Activated CD4-positive, alpha-beta T cell treated with anti-CD3 and anti-CD28 coated beads, Interleukin-2, Interleukin-6, amounts not matched to agents 100 ng/mL and 50 ng/mL, durations not matched to agents 16 hours and 8 hours (primary cell): ENCODE measurements around the gene ZMIZ1.

ENCODE experiments used
- DNase-seq: peaks from one replicate; pipeline ENCODE4 v3.0.0-alpha.2; 2020

The ZMIZ1 gene

DNA sequence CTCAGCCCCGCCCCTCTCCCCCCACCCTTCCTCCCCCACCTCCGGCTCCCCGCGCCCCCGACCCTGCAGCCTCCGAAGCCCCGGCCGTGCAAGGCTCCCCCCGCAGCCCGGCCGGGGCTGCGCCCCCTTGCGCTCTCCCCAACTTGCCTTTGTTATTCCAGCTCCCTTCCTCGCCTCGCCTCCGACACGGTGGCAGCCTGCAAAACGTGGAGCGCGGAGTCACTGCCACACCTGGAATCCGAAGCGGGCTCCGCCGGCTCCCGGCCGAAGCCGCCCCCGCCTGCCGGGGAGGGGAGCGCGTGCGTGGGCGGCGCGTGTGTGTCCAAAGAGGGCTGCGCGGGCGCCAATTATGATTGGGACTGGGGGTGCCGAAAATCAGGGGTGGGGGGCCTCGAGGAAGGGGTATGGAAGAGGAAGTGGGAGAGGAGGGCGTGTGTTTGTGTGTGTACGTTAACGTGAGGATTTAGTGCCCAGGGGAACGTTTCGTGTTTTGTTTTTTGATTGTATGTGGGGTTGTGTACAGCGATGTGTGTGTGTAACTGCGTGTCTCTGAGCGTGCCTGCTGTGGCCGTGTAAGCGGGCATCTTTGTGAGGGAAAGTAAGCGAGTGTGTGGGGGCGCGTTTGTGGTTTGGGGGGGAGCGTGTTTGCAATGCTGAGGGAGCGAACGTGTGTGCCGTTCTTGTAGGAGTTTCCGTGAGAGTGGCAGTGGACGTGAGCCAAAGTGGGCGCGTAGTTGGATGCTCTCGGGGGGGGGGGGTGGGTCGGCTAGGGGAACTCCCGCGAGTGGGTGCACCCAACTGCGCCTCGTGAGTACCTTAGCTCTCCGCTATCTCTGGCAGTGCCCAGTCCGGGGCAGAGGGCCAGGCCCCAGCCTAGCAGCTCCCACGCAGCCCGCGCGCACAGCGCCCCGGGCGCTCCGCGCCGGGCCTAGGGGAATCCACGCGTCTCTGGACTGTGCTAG is 1.2 kb upstream of the ZMIZ1 start:
- DNase-seq: peak; percentile 85

- no peak for DNase-seq
Measured at GRCh38 chr10:79068203-79068561, 584 bp upstream of the ZMIZ1 start.

- DNase-seq: peak; percentile 28
Measured at GRCh38 chr10:79069325-79070080, 737 bp downstream of the ZMIZ1 start.

DNA sequence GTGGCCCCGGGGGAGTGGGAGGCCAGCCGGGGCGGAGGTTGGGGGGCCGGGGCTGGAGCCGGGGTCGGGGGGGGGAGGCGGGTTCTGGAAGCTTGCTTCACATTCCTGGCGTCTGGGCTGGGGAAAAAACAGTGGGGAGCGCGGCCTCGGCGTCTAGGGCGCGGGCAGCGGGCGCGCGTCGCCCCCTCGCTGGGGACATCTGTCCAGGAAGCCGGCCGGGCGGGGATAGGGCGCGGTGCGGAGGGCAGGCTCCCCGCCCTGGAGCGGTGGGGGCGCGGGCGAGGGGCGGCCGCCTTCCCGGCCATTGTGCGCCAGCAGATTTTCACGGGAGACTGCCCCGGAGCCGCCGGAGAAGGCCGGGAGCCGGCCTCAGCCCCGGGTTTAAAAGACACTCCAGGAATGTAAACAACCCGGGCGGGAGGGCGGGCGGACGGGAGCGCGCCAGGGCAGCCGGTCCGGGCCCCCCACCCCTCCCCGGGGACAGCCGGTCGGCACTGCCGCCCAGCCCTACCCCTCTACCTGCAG is 1.4 kb downstream of the ZMIZ1 start:
- DNase-seq: no peak

GRCh38 chr10:79070606-79071395 is 2.0 kb downstream of the ZMIZ1 start:
- DNase-seq: no peak

DNA sequence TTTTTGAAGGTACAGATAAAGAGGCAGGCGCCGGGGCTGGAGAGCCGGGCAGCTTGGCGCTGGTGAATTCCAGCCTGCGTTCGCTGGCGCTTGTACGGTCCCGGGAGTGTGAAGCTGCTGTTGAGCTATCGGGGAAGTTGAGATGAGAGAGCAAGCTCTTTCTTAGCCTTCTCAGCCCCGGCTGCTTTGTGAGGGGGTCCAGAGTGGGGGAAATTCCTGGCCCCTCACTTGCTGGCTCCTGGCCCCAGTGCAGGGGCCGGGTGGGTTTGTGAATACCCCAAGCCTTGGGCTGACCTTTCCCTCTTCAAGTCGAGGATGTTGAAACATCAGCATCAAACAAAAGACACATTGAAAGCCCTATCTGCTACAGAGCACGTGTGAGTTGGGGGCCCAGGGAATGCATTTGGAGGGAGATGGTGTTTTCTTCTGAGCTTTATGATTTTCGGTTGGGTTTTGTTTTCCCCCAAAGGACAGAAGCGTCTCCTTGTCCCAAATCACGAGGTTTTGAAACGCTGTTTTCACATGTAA is 2.7 kb downstream of the ZMIZ1 start:
- DNase-seq: no peak

- DNase-seq: no peak
Measured at GRCh38 chr10:79072041-79072441, 3.3 kb downstream of the ZMIZ1 start.

- DNase-seq: no peak
Measured at GRCh38 chr10:79072994-79073645, 4.4 kb downstream of the ZMIZ1 start.

DNA sequence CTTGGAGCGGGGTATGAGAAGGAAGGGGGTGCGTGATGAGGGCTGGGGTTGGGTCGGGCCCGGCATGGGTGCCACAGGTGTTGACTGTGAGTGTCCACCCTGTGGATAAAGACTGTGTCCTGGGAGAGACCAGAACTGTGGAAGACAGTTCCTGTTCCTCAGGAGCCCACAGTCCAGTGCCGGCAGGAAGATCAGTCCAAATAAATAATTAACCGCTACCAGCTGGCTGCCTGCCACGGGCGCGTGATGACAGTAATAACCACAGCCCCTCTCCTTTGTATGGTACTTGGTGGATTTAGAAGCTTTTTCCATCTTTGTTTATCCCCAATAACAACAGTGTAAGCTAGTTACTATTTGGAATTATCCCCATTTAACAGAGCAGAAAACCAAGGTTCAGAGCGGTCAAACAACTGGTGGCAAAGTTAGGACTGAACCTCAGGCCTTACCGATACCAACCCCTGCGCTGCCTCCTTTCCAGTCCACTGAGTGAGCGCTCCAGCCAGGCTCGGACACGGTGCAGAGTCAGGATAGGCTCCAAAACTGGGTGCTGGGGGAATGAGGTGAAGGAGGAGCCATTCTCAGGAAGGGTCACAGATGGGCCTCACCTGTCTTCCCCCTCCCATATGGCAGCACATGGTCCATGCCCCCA is 5.1 kb downstream of the ZMIZ1 start:
- DNase-seq: no peak

GRCh38 chr10:79074732-79075131 is 6.0 kb downstream of the ZMIZ1 start:
- no peak for DNase-seq

DNA sequence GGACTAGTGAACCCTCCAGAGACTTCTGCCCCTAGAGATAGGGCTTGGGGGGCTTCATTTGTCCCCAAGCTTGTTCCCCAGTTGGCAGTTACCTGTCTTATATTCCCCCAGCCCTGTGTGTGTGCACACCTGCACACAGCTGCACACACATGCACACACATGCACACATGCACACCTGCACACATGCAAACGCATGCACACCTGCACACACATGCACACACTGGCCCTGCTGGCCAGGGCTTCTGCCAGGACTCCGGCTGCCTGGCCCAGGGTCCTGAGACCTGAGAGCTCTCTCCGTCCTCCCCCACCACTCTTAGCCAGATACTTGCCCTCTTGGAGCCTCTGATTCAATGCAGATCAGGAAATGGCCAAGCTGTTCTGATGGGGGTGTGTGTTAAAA is 6.7 kb downstream of the ZMIZ1 start:
- no peak for DNase-seq

GRCh38 chr10:79077488-79078173 is 8.9 kb downstream of the ZMIZ1 start:
- DNase-seq: no peak

DNA sequence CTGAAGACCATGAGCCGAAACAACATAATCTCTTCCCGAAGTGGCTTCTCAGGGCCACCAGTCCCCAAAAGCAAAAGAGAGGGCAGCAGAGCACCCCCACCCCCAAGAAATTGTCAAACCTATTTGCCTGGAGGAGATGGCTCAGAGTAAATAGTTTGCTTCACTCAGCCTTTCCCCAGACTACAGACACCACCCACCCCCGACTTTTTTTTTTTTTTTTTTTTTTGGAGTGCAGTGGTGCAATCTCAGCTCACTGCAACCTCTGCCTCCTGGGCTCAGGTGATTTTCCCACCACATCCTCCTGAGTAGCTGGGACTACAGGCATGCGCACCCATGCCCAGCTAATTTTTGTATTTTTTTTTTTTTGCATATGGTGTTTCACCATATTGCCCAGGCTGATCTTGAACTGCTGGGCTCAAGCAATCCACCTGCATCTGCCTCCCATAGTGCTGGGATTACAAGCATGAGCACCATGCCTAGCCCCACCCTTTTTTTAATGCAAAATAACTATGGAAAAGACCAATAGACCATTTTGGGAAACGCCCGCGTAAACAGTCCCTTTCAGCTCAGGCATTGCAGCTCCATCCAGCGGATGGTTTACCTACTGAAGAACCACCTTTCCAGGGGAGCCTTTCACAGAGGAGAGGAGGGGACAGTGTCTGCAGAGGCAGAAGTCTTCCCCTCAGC is 9.7 kb downstream of the ZMIZ1 start:
- no peak for DNase-seq

DNA sequence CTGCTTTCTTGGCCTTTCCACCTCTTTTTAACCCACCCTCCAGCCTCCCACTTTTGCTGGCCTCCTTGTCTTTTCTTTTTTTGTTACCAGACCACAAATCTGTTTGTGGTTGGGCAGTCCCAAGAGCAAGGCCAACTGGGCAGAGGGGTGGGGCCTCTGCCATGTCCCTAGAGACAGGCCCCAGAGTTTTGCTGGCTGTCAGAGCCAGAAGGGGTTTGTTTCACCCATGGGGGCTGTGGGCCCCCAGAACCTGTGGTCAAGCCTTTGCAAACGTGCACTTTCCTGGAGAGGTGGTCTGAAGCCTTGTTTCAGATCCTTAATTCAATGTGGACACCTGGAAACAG is 10.3 kb downstream of the ZMIZ1 start:
- DNase-seq: no peak

DNA sequence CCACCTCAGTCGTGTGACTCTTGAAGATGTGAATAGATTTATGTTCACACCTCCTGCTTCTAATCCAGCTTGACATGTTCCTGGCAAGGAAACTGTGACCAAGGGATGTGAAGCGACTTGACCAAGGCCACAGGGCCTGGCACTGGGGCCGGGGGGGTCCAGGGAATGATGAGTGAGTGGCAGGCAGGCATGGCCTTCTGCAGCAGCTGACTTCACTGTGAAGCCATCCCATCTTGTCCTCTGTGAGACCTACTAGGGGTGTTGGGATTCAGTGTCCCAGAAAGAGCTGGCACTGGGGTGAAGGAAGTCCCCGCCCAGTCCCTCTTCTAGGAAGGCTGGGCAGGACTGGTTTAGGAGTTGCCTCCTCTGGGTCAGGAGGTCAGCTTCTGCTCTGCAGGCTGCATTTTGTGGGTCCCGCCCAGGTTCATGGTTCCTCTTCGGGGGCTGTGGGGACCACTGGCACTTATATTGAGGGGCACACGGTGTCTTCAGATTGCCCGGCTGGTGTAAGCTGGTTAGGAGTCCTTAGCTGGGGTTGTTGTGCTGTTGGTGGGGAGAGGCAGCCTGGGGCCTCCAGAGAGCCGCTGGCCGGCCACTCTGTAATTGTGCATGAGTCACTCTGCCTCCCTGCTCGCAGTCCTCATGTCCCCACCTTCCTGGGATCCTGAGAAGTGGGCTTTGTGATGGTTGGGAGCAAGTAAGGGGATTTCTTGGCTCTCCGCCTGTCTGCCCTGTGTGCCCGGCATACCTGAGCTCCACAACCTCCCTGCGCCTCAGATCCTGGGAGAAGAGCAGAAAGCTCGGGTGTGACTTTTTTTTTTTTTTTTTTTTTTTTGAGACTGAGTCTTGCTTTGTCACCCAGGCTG is 11.0 kb downstream of the ZMIZ1 start:
- DNase-seq: no peak

DNA sequence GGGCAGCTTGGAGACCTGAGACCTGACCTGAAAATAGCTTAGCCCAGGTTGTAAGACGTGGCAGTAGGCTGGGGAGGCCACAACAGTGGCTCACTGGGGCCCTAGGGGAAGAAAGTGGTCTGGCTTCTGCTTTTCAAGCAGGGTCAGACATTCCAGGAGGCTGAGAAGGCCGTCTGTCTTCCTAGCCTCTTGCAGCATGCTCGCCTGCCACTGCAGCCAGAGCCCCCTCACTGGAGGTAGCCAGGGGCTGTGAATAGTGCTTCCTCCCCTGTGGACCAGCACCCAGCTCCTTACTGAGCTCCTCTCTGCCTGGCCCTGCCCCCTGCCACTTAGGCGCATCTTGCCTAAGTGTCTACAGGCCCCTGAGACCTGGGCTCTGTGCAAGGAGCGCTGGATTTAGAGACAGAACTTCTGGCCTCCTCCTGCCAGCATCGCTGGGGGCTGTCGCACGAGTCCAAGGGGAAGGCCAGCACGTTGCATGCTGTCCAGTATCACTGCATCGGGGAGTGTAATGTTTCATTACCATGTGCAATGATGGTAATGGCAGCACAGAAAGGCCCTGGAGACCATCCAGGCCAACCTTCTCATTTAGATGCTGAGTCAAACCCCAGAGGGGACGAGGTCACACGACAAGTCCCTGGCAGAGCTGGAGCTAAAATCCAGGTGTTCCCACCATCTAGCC is 12.7 kb downstream of the ZMIZ1 start:
- no peak for DNase-seq

DNA sequence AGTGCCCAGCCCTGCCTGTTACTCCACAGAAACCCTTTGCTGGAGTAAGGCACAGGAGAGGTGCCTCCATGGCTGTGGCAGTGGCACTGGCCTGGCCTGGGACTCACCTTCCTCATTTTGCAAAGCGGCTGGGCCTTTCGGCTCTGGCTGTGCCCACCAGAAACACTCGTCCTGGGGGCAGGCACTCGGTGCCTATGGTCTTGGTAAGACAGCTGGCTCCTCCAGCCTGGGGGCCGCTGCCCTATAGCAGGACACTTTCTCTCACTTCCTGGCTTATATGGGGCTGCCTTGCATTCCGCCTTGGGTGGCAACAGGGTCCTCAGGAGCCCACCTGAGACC is 13.2 kb downstream of the ZMIZ1 start:
- DNase-seq: no peak

- DNase-seq: no peak
Measured at GRCh38 chr10:79082631-79083596, 14.1 kb downstream of the ZMIZ1 start.
